HL-60 (cell line): ENCODE data around the gene SPANXD.

ENCODE experiments used
- DNase-seq, 2 experiments: peaks; one replicate each; pipeline ENCODE4 v3.0.0-alpha.2; 2010 to 2020; ENCODE audit warnings: low read depth in 1 of 2, low spot score in 1 of 2
- H3K27ac ChIP-seq: fragments of 250-450 bp; sonication (Bioruptor Pico); replicated peaks from 2 replicates; pipeline ENCODE4 v1.5.1; 2020; ENCODE audit warnings: mild to moderate bottlenecking, moderate library complexity
- H3K27me3 ChIP-seq: fragments of 250-450 bp; sonication (Bioruptor Pico); 2 replicates; pipeline ENCODE4 v1.5.1; 2021; ENCODE audit warnings: mild to moderate bottlenecking, moderate library complexity; ENCODE audit not compliant: insufficient read depth, poor library complexity, severe bottlenecking
- H3K4me3 ChIP-seq: replicated peaks from 2 replicates; pipeline ENCODE4 v1.5.1; 2011; ENCODE audit warnings: mild to moderate bottlenecking, control low read depth, low read length; ENCODE audit not compliant: insufficient read depth
- CTCF ChIP-seq: IDR thresholded peaks from one replicate; pipeline ENCODE4 v1.5.1; 2011; ENCODE audit warnings: low read length, control low read depth, inconsistent platforms; ENCODE audit not compliant: insufficient read depth
- GABPA ChIP-seq: IDR thresholded peaks from 2 replicates; pipeline ENCODE4 v1.6.1; 2012; ENCODE audit warnings: low read depth
- POLR2AphosphoS5 ChIP-seq: IDR thresholded peaks from 2 replicates; pipeline ENCODE4 v1.6.1; 2012; ENCODE audit warnings: low read depth
- REST ChIP-seq: IDR thresholded peaks from 2 replicates; pipeline ENCODE4 v1.6.1; 2012; ENCODE audit warnings: low read depth; ENCODE audit not compliant: insufficient replicate concordance
- SPI1 ChIP-seq: IDR thresholded peaks from 2 replicates; pipeline ENCODE4 v1.6.1; 2012; ENCODE audit warnings: low read depth, mild to moderate bottlenecking, borderline replicate concordance

Gene SPANXD

GRCh38 chrX:141673946-141674345, 24.6 kb downstream of the SPANXD start:
- H3K27me3 ChIP-seq = no peaks in the 10 kb centered on the region
- H3K27ac ChIP-seq = no peak overlapping the region
- TF ChIP-seq GABPA (no peak), CTCF (no peak), SPI1 (no peak), POLR2AphosphoS5 (no peak), REST (no peak)

GRCh38 chrX:141669689-141670088, 28.9 kb downstream of the SPANXD start:
- Histone ChIP-seq H3K27ac (no peak overlapping the region), H3K27me3 (no peaks in the 10 kb centered on the region), H3K4me3 (no peak overlapping the region)
- TF ChIP-seq POLR2AphosphoS5 (no peak), SPI1 (no peak), GABPA (no peak), CTCF (no peak), REST (no peak)
- no peak for DNase-seq

More at GRCh38 chrX:141673946-141674345, 24.6 kb downstream of the SPANXD start:
- DNase-seq = no peak
- no peak overlapping the region for H3K4me3 ChIP-seq

GRCh38 chrX:141668371-141668770, 30.2 kb downstream of the SPANXD start:
- H3K4me3 ChIP-seq = no peak overlapping the region
- H3K27ac ChIP-seq = no peak overlapping the region
- no peak for DNase-seq
- TF ChIP-seq POLR2AphosphoS5 (no peak), REST (no peak), GABPA (no peak), CTCF (no peak), SPI1 (no peak)
- no peaks in the 10 kb centered on the region for H3K27me3 ChIP-seq
